Motor neuron (in vitro differentiated cells): Measurements from ENCODE around the gene RDH11. TPM values are rescaled to one million over a fixed set of nuclear protein-coding genes. Genes with fewer than 3 reads are reported as not detected.

Source experiments
- ATAC-seq, 8 experiments: fragments of 200-7000 bp; cut with Tn5 transposase; replicated peaks in 6 of 8; 2 replicates each; pipeline ENCODE4 v1.8.0; 2021; ENCODE audit warnings: mild to moderate bottlenecking in 8 of 8, moderate library complexity in 8 of 8
- H3K27ac ChIP-seq, 2 donors: fragments of 250-450 bp; sonication (Bioruptor Pico); 2 replicates each; pipeline ENCODE4 v1.9.0; 2021; ENCODE audit warnings: antibody characterized with exemption in 2 of 2, mild to moderate bottlenecking in 2 of 2, moderate library complexity in 1 of 2
- H3K4me1 ChIP-seq, 2 donors: fragments of 250-450 bp; sonication (Bioruptor Pico); replicated peaks in 1 of 2; 2 replicates each; pipeline ENCODE4 v1.6.1; 2021; ENCODE audit warnings: antibody characterized with exemption in 2 of 2, mild to moderate bottlenecking in 2 of 2, moderate library complexity in 1 of 2
- H3K4me3 ChIP-seq, 5 donors: fragments of 250-450 bp; sonication (Bioruptor Pico); 2 replicates each; pipeline ENCODE4 v1.9.0; 2021; ENCODE audit warnings: antibody characterized with exemption in 5 of 5, mild to moderate bottlenecking in 5 of 5, moderate library complexity in 4 of 5
- WGBS, 10 experiments: fragments of 450-650 bp; shearing (Covaris generic); methylation state at CpG; one replicate each; pipeline ENCODE4 v1.0.0; 2022; 5-methylcytosine and 5-hydroxymethylcytosine counted together
- in situ Hi-C, 9 experiments: fragments of 400-800 bp; cut with MboI; loops; one replicate each; pipeline ENCODE4 v1.15.0; 2021; ENCODE audit warnings: low sequenced_read_pairs in 9 of 9, low pct_unique_long_range_greater_than_20kb in 2 of 9; ENCODE audit not compliant: unreplicated experiment in 9 of 9
- total RNA-seq, 8 experiments: library from RNA; unstranded; fragments of 300-600 nt; gene quantifications; 2 replicates each; pipeline versions ENCODE4 v1.2.3 to v1.2.4, GENCODE V29; 2022

RDH11 gene
- total RNA-seq, 8 experiments from 2014 or later: 60.9 to 89.8 (median 71.0) TPM

GRCh38 chr14:67641480-67641879, 54.1 kb downstream of the RDH11 start:
- in situ Hi-C loops: no loop called here
- ATAC-seq: no peak
- 80 to 100% (median 100%) methylated on average over 1 of the region's 1 CpG; no CpG with 5 or more reads in 5 of the 10 experiments for WGBS, 10 experiments
- H3K4me3 ChIP-seq: no peak overlapping the region
- no peak overlapping the region for H3K27ac ChIP-seq
- peaks cover 2 to 6% of the 10 kb centered on the region in 2 donors for H3K4me1 ChIP-seq

- peak in 3 of 8 experiments; percentile 52 to 70 (median 62) for ATAC-seq
- WGBS, 10 experiments: 92 to 100% (median 100%) methylated on average over 1 to 3 of the region's 3 CpGs; no CpG with 5 or more reads in 4 of the 10 experiments
- in situ Hi-C loops: no loop called here
- H3K4me3 ChIP-seq: no peak overlapping the region
- no peak overlapping the region for H3K27ac ChIP-seq
- peaks cover 9 to 12% of the 10 kb centered on the region in 2 donors for H3K4me1 ChIP-seq
These were observed 56.9 kb downstream of the RDH11 start for GRCh38 chr14:67638642-67639041.

- WGBS, 10 experiments: 36 to 100% (median 82%) methylated on average over 1 to 3 of the region's 3 CpGs; no CpG with 5 or more reads in 1 of the 10 experiments
- in situ Hi-C loops: no loop called here
- peak overlapping the region in 1 of 2 donors; percentile 46 for H3K27ac ChIP-seq
- peak in 5 of 8 experiments; percentile 84 to 97 (median 96) for ATAC-seq
- H3K4me3 ChIP-seq: no peak overlapping the region
- peaks cover 9 to 12% of the 10 kb centered on the region in 2 donors for H3K4me1 ChIP-seq
These were observed 59.1 kb downstream of the RDH11 start for GRCh38 chr14:67636361-67636919.

- Histone ChIP-seq H3K4me3 (no peak overlapping the region), H3K27ac (no peak overlapping the region), H3K4me1 (peaks cover 9 to 12% of the 10 kb centered on the region in 2 donors)
- in situ Hi-C loops: no loop called here
- peak in 3 of 8 experiments; percentile 44 to 87 (median 77) for ATAC-seq
- WGBS, 10 experiments: 66 to 100% (median 94%) methylated on average over 1 to 5 of the region's 5 CpGs; no CpG with 5 or more reads in 2 of the 10 experiments
These were observed 62.0 kb downstream of the RDH11 start for GRCh38 chr14:67633451-67634147.

- H3K4me3 ChIP-seq: no peak overlapping the region
- ATAC-seq: no peak
- in situ Hi-C loops: no loop called here
- WGBS, 10 experiments: 44 to 100% (median 85%) methylated on average over 1 to 4 of the region's 5 CpGs; no CpG with 5 or more reads in 1 of the 10 experiments
- H3K27ac ChIP-seq: no peak overlapping the region
- H3K4me1 ChIP-seq: peaks cover 1 to 2% of the 10 kb centered on the region in 2 donors
These were observed 64.6 kb downstream of the RDH11 start for GRCh38 chr14:67630938-67631337.

GRCh38 chr14:67630186-67630585, 65.4 kb downstream of the RDH11 start:
- H3K4me3 ChIP-seq: no peak overlapping the region
- WGBS, 10 experiments: 80 to 100% (median 91%) methylated on average over 1 to 4 of the region's 4 CpGs; no CpG with 5 or more reads in 4 of the 10 experiments
- H3K4me1 ChIP-seq: no peaks in the 10 kb centered on the region
- no peak for ATAC-seq
- H3K27ac ChIP-seq: no peak overlapping the region
- in situ Hi-C loops: no loop called here

- Histone ChIP-seq H3K4me3 (no peak overlapping the region), H3K27ac (no peak overlapping the region), H3K4me1 (no peaks in the 10 kb centered on the region)
- no peak for ATAC-seq
- in situ Hi-C loops: loop anchor here in 1 of 9 experiments (10.0 kb wide), 1 partner anchor 47 kb away; the partner anchor contains the start of gene VTI1B
These were observed 68.0 kb downstream of the RDH11 start for GRCh38 chr14:67627519-67627918.

Other genes with a start within 250 kb of the RDH11 start
- 10 to 100 TPM in 1 of 8 experiments, 1 to 10 TPM in 3, under 1 TPM in 4; 0.38 to 13.3 (median 0.93) TPM for gene TMEM229B, start 207.0 kb downstream of the RDH11 start, total RNA-seq
- gene PLEKHH1, start 162.5 kb downstream of the RDH11 start, total RNA-seq: 10 to 100 TPM in 1 of 8 experiments, 1 to 10 TPM in 7; 1.2 to 11.2 (median 6.0) TPM
- 10 to 100 TPM; 14.1 to 39.2 (median 28.4) TPM for gene PIGH, start 95.5 kb downstream of the RDH11 start, total RNA-seq
- gene ARG2, start 75.8 kb downstream of the RDH11 start, total RNA-seq: 10 to 100 TPM in 5 of 8 experiments, 1 to 10 TPM in 3; 1.4 to 46.3 (median 17.4) TPM
- gene VTI1B, start 21.1 kb downstream of the RDH11 start, total RNA-seq: 10 to 100 TPM; 48.8 to 90.4 (median 63.4) TPM
- gene RDH12, start 6.1 kb upstream of the RDH11 start, total RNA-seq: 1 to 10 TPM in 1 of 8 experiments, under 1 TPM in 3, not detected in 4; 0.19 to 4.2 (median 0.22) TPM
- 10 to 100 TPM in 7 of 8 experiments, 1 to 10 TPM in 1; 6.8 to 26.5 (median 13.1) TPM for gene ZFYVE26, start 120.8 kb upstream of the RDH11 start, total RNA-seq
- gene RAD51B, start 124.0 kb upstream of the RDH11 start, total RNA-seq: 10 to 100 TPM in 6 of 8 experiments, 1 to 10 TPM in 2; 5.4 to 37.7 (median 11.0) TPM